ENCODE results near the gene KRI1.
"Not testable (repeated sequence)": the region's sequence is repeated elsewhere in the genome, so short reads cannot be mapped to it uniquely, and the experiment has no call there.

KRI1 gene

GRCh38 chr19:10574462-10574861, 8.7 kb upstream of the KRI1 start:
- DNase-seq, result no peak

- DNase-seq, result not testable (repeated sequence)
Measured at GRCh38 chr19:10573793-10574192, 8.0 kb upstream of the KRI1 start.

DNA sequence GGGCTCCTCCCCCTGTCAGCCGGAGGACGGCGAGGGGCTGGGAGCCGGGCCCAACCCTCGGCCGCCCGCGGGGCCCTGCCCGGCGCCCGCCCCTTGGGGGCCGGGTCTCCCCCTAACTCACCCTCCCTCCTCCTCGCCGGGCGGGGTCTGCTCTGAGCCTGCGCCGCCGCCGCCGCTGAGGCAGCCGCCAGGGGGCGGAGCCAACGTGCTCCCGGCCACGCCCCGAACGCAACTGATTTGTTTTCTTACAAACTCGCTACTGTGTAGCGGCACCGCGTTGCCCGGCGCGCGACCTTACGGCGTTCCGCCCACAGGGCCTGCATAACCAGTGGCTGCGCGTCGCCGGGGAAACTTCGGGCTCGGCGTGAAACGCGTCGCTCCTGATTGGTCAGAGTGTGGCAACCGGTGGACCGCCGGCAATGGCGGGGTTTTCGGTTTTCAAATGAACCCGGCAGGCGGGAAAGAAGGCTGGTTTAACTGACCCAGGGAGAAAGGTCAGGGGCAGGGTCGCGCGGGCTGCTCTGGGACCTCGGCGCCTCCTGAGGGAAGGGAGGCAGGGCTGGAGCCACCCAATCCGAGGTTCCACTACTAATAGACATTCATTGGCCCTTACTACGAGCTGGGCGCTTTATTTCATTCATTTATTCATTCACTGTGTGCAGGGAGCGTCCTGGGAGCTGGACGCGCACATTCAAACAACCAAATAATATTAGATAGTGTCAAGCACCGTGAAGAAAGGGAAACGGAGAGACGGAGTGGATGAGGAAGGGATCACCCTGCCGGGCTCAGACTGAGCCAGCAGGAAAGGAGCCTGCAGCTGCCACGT, 3.2 kb upstream of the KRI1 start, which contains the start of gene CDKN2D:
CDKN2D (minus strand) TSS at position 154 of the 826 bp plus-strand sequence. CDS start 326 bp downstream, outside the sequence.
- peak; percentile 99 for DNase-seq

GRCh38 chr19:10568062-10568825, 2.4 kb upstream of the KRI1 start:
- DNase-seq, result no peak

GRCh38 chr19:10567656-10568055, 1.8 kb upstream of the KRI1 start:
- no peak for DNase-seq

DNA sequence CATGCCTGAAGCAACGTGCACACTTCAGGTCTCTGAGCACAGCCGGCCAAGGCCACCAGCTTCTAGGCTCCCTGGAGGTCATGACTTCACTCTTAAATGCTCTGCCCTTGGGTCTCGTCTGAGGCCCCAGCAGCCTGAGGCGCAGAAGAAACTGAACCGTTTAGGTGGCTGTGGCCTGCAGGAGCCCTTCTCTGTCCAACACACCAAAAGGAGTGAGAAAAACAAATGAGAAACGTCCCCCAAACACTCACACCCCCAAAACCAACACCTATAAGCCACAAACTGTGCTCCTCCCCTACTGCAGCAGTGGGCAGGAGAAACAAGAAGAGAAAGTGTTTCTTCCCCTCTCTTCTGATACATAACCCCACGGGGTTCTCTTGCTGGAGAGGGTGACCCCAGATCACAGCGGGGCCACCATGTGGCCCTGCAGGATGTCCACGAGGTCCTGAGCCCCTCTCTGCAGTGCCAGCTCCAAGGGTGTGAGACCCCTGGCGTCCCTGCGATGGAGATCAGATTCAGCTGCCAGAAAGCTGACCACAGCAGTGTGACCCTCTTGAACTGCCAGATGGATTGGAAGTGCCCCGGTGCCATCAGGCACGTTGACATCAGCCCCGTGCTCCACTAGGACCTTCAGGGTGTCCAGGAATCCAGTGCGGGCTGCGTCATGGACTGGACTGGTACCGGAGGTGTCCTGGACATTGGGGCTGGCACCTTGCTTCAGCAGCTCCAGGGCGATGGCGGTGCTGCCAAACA, 1.0 kb upstream of the KRI1 start:
- DNase-seq, result no peak

GRCh38 chr19:10566408-10566657, 523 bp upstream of the KRI1 start:
- no peak for DNase-seq

DNA sequence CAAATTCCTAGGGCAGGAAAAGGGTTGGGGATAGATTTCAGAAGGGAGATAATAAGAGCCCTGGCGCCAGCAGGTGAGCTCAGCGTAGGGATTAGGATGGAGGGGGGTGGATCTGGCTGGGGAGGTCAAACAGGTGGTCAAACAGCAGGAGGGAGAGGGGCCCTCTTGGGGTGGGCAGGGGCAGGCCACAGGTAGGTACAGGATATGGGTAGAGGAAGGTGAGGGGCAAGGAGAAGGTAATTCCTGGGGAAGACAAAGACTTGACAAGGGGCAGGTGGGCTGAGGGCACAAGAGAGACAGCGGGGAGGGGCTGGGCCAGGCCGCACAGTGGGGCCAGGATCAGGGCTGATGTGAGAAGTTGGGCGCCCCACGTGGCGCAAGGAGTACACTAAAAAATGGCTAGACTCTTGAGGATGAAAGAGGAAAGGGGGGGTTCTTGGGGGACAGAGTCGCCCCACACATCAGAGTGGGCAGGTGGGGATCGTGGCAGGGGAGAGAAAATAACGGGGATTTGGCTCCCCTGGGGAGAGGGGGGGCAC, 713 bp downstream of the KRI1 start:
- peak; percentile 46 for DNase-seq

DNA sequence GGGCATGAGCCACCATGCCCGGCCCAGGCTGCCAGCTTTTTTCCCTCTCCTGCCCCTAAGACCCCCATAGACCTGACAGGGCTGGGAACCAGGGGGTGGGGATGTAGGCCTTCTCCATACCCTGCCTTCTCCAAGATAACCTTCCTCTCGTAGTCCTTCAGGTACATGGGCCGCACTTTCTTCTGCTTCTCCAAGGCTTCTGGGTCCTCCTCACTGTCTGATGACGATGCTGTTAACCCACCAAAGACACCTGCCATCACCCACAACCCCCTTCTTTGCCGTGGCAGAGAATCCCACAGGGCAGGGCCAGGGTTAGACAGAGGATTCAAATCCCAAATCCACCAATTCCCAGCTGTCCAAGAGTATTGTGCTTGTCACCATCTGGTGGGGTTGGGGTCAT, 3.2 kb downstream of the KRI1 start:
- no peak for DNase-seq

- no peak for DNase-seq
Measured at GRCh38 chr19:10560154-10560553, 5.7 kb downstream of the KRI1 start.

GRCh38 chr19:10557603-10558197, 8.1 kb downstream of the KRI1 start:
- no peak for DNase-seq

GRCh38 chr19:10555610-10555973, 10.2 kb downstream of the KRI1 start:
- DNase-seq, result no peak

DNA sequence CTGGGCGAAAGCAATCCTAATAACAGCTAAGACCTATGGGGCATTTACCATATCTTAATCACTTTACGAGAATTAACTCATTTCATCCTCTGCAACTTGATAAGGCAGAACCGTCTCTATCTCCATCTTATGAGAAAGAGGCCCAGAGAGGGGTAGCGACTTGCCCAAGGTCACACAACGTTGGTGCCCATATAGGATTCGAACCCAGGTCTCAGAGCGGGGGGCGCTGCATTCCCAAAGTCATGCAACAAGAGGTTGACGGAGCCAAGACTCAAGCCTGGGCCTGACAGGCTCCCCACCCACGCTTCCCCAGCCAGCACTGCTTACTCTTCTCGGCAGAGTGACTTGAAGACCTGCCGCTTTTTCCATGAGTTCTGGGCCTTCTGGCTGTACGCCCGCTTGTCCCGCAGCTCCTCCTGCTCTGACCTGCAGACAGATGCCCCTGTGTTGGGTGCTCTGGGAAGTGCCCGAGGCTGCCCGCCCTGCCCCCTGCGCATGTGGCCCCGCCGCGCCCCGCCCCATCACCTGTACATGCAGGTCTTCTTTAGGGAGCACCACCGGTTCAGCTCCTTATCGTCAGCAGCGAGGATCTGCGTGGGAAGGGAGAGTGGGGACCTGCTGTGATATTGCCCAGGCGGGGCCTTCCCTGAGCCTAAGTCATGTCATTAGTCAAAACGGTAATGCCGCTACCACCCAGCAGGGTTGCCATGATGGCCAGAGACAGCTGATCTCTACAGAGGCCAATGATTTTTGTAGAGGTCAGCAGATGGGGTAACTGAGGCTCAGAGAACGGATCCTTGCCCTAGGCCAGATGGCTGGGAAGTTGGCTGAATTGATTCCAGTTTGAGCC, 10.8 kb downstream of the KRI1 start:
- DNase-seq, result no peak

DNA sequence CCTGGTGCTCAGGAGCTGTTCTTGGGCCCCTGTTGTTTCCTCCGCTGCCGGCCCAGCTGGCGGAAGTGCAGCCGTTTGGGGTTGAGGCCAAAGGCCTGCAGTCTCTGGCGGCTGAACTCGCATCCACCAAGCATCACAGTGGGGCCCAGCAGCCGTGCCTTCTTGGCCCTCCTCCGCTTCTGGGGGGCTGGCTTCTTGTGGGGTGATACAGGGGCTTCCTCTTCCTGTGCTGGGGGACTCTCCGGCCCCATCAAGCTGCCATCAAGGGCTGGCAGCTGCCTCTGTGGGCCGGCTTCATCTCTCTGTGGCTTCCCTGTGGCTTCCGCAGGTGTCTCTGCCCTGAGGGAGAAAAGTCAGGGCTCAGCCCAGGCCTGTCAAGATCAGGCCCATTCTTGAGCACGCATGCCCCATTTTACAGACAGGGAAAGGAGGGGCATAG, 11.8 kb downstream of the KRI1 start:
- DNase-seq, result no peak

- no peak for DNase-seq
Measured at GRCh38 chr19:10553087-10553667, 12.6 kb downstream of the KRI1 start.

DNA sequence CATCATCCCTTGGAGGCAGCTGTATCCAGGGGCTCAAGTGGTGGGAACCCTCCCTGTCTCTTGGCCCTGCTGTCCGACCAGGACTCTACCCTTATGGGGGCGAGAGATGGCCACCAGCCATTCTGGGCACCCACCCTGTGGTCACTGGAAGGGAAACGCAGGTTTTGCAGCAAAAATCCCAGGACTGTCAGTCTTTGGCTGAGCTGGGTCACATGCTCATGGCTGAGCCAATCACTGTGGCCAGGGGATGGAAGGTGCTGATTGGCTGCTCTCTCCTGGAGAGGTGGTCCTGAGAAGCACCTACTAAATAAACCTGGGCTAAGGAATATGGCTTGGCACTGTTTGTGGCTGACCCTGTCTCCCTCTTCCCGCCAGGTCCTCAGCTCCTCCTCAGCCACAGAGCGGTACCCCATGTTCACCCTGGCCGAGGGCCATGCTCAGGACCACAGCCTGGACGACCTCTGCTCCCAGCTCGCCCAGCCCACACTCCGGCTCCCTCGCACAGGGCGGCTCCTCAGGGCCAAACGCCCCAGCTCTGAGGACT, 13.2 kb downstream of the KRI1 start:
- DNase-seq, result peak; percentile 13

DNA sequence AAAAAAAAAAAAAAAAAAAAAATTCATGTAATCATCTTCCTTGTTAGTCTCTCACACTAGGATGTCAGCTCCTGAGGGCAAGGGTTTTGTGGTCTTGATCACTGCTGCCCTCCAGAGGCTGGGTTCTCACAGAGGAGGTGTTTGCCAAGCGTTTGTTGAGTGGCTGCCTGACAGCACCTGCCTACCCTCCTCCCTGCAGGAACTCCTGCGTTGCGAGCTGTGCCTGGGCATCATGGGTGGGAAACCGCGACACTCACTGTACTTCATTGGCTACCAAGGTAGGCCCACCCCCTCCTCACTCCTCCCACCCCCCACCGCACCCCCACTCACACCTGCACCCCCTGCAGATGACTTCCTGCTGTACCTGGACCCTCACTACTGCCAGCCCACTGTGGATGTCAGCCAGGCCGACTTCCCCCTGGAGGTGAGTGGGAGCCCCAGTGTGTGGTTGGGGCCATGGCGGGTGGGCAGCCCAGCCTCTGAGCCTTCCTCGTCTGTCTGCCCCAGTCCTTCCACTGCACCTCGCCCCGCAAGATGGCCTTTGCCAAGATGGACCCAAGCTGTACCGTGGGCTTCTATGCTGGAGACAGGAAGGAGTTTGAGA, 14.0 kb downstream of the KRI1 start:
- DNase-seq, result peak; percentile 17

GRCh38 chr19:10551006-10551405, 14.8 kb downstream of the KRI1 start:
- DNase-seq, result not testable (repeated sequence)

- DNase-seq, result no peak
Measured at GRCh38 chr19:10550336-10550735, 15.5 kb downstream of the KRI1 start.

DNA sequence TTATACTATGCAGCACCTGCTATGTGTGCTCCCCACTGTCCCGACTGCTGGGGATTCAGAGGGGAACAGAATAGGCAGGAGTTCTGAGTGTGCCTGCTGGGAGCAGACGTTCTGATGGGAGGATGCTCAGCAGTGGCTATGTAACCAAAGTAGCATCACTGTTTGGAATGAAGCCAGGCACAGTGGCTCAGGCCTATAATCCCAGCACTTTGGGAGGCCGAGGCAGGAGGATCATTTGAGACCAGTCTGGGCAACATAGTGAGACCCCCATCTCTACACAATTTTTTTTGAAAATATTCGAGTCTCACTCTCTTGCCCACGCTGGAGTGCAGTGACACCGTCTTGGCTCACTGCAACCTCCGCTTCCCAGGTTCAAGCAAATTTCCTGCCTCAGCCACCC, 16.1 kb downstream of the KRI1 start:
- DNase-seq, result no peak

- DNase-seq, result no peak
Measured at GRCh38 chr19:10548746-10549276, 17.0 kb downstream of the KRI1 start.

Data from fibroblast of upper back skin (primary cell).